Large intestine (tissue), 3 donors: Measurements from ENCODE around the gene MED12L. TPM values are rescaled to one million over a fixed set of nuclear protein-coding genes. Genes with fewer than 3 reads are reported as not detected.
A peak's percentile ranks its signal among the peaks of the same experiment; 100 is the strongest.

Experiments used
- DNase-seq, 2 donors: peaks; one replicate each; pipeline versions ENCODE4 v3.0.0 to v3.0.0-alpha.2; 2013
- H3K27ac ChIP-seq: one replicate; pipeline ENCODE4 v1.5.1; 2013; ENCODE audit warnings: low read length
- H3K27me3 ChIP-seq: 2 replicates; pipeline ENCODE4 v1.6.1; 2013; ENCODE audit warnings: low read length; ENCODE audit not compliant: control insufficient read depth, insufficient read depth
- H3K36me3 ChIP-seq: 2 replicates; pipeline ENCODE4 v1.6.1; 2013; ENCODE audit warnings: low read length; ENCODE audit not compliant: control insufficient read depth, insufficient read depth
- H3K4me1 ChIP-seq: one replicate; pipeline ENCODE4 v1.6.1; 2013; ENCODE audit warnings: low read length; ENCODE audit not compliant: control insufficient read depth, insufficient read depth
- H3K4me3 ChIP-seq: one replicate; pipeline ENCODE4 v1.5.1; 2013; ENCODE audit warnings: low read length
- H3K9me3 ChIP-seq: one replicate; pipeline ENCODE4 v1.6.1; 2013; ENCODE audit warnings: mild to moderate bottlenecking, low read depth, low read length, moderate library complexity; ENCODE audit not compliant: control insufficient read depth
- WGBS: methylation state at CpG from one replicate; pipeline ENCODE4 v1.1.5; 2013; ENCODE audit warnings: low lambda C conversion rate; ENCODE audit not compliant: insufficient coverage; 5-methylcytosine and 5-hydroxymethylcytosine counted together
- polyA plus RNA-seq: library from polyadenylated mRNA; unstranded; fragments of 120-200 nt; gene quantifications from one replicate; pipeline ENCODE4 v1.2.1, GENCODE V29; 2013

The MED12L gene
- polyA plus RNA-seq, 1 donor: 5.4 TPM

- no peak overlapping the region for H3K27ac ChIP-seq
- H3K4me1 ChIP-seq: no peaks in the 10 kb centered on the region
Observed at GRCh38 chr3:151268267-151269235, 183.1 kb downstream of the MED12L start.

GRCh38 chr3:151269631-151270030 is 184.2 kb downstream of the MED12L start:
- 81% methylated on average over 5 of the region's 5 CpGs for WGBS
- Histone ChIP-seq H3K9me3 (no peaks in the 10 kb centered on the region), H3K4me3 (no peak overlapping the region), H3K4me1 (no peaks in the 10 kb centered on the region), H3K36me3 (no peaks in the 10 kb centered on the region), H3K27ac (no peak overlapping the region), H3K27me3 (no peaks in the 10 kb centered on the region)
- no peak for DNase-seq

More at GRCh38 chr3:151268267-151269235, 183.1 kb downstream of the MED12L start:
- no peaks in the 10 kb centered on the region for H3K9me3 ChIP-seq
- no peaks in the 10 kb centered on the region for H3K36me3 ChIP-seq
- 97% methylated on average over 5 of the region's 11 CpGs for WGBS
- no peaks in the 10 kb centered on the region for H3K27me3 ChIP-seq
- no peak overlapping the region for H3K4me3 ChIP-seq
- no peak for DNase-seq

GRCh38 chr3:151275091-151275490 is 189.6 kb downstream of the MED12L start:
- H3K9me3 ChIP-seq: no peaks in the 10 kb centered on the region
- no peak overlapping the region for H3K27ac ChIP-seq
- no peaks in the 10 kb centered on the region for H3K4me1 ChIP-seq
- H3K36me3 ChIP-seq: no peaks in the 10 kb centered on the region
- WGBS: 100% methylated on average over 1 of the region's 5 CpGs
- H3K4me3 ChIP-seq: no peak overlapping the region
- no peak for DNase-seq
- no peaks in the 10 kb centered on the region for H3K27me3 ChIP-seq

GRCh38 chr3:151276038-151276686 is 190.7 kb downstream of the MED12L start:
- H3K36me3 ChIP-seq: no peaks in the 10 kb centered on the region
- no CpG with 5 or more reads among the region's 2 CpGs for WGBS
- H3K27me3 ChIP-seq: no peaks in the 10 kb centered on the region
- H3K9me3 ChIP-seq: no peaks in the 10 kb centered on the region
- H3K4me3 ChIP-seq: no peak overlapping the region
- DNase-seq: no peak
- H3K27ac ChIP-seq: no peak overlapping the region
- no peaks in the 10 kb centered on the region for H3K4me1 ChIP-seq

- Histone ChIP-seq H3K36me3 (no peaks in the 10 kb centered on the region), H3K27ac (no peak overlapping the region), H3K27me3 (no peaks in the 10 kb centered on the region), H3K9me3 (no peaks in the 10 kb centered on the region), H3K4me3 (no peak overlapping the region), H3K4me1 (no peaks in the 10 kb centered on the region)
- DNase-seq: no peak
- WGBS: 90% methylated on average over 3 of the region's 6 CpGs
Observed at GRCh38 chr3:151276687-151277042, 191.2 kb downstream of the MED12L start.

GRCh38 chr3:151278230-151278629 is 192.8 kb downstream of the MED12L start, which contains the start of gene P2RY14:
Gene P2RY14, minus strand, starts transcription at chr3:151278542. Its CDS starts 64,226 bp downstream, at chr3:151214316.
- no peaks in the 10 kb centered on the region for H3K36me3 ChIP-seq
- H3K4me1 ChIP-seq: no peaks in the 10 kb centered on the region
- H3K27me3 ChIP-seq: no peaks in the 10 kb centered on the region
- no CpG with 5 or more reads among the region's 4 CpGs for WGBS
- no peaks in the 10 kb centered on the region for H3K9me3 ChIP-seq
- H3K4me3 ChIP-seq: no peak within 1 kb of the TSS
- no peak for DNase-seq
- no peak within 1 kb of the TSS for H3K27ac ChIP-seq

GRCh38 chr3:151281671-151282324 is 196.3 kb downstream of the MED12L start:
- DNase-seq: no peak
- Histone ChIP-seq H3K27ac (no peak overlapping the region), H3K27me3 (no peaks in the 10 kb centered on the region), H3K4me1 (no peaks in the 10 kb centered on the region), H3K9me3 (no peaks in the 10 kb centered on the region), H3K4me3 (no peak overlapping the region), H3K36me3 (no peaks in the 10 kb centered on the region)
- WGBS: 100% methylated on average over 6 of the region's 9 CpGs

- peak; percentile 38 to 44 for DNase-seq
- no peaks in the 10 kb centered on the region for H3K36me3 ChIP-seq
- H3K9me3 ChIP-seq: no peaks in the 10 kb centered on the region
- H3K4me3 ChIP-seq: no peak overlapping the region
- H3K4me1 ChIP-seq: no peaks in the 10 kb centered on the region
- no peaks in the 10 kb centered on the region for H3K27me3 ChIP-seq
- WGBS: no CpG with 5 or more reads among the region's 1 CpG
- no peak overlapping the region for H3K27ac ChIP-seq
Observed at GRCh38 chr3:151282921-151283320, 197.5 kb downstream of the MED12L start.

- Histone ChIP-seq H3K9me3 (no peaks in the 10 kb centered on the region), H3K36me3 (no peaks in the 10 kb centered on the region), H3K4me3 (no peak overlapping the region), H3K27ac (no peak overlapping the region), H3K27me3 (no peaks in the 10 kb centered on the region), H3K4me1 (no peaks in the 10 kb centered on the region)
- 75% methylated on average over 1 of the region's 4 CpGs for WGBS
- no peak for DNase-seq
Observed at GRCh38 chr3:151283387-151283786, 197.9 kb downstream of the MED12L start.

GRCh38 chr3:151283907-151284461 is 198.5 kb downstream of the MED12L start:
- WGBS: 50% methylated on average over 2 of the region's 5 CpGs
- Histone ChIP-seq H3K9me3 (no peaks in the 10 kb centered on the region), H3K4me1 (no peaks in the 10 kb centered on the region), H3K4me3 (no peak overlapping the region), H3K27ac (no peak overlapping the region), H3K36me3 (no peaks in the 10 kb centered on the region), H3K27me3 (no peaks in the 10 kb centered on the region)
- DNase-seq: peak in 1 of 2 donors; percentile 36
